ENCODE results near the gene SLC36A1. TPM values are rescaled to one million over a fixed set of nuclear protein-coding genes. Genes with fewer than 3 reads are reported as not detected.

SLC36A1 gene
- total RNA-seq, 1 experiment from 2014 or later, result 15.0 TPM

DNA sequence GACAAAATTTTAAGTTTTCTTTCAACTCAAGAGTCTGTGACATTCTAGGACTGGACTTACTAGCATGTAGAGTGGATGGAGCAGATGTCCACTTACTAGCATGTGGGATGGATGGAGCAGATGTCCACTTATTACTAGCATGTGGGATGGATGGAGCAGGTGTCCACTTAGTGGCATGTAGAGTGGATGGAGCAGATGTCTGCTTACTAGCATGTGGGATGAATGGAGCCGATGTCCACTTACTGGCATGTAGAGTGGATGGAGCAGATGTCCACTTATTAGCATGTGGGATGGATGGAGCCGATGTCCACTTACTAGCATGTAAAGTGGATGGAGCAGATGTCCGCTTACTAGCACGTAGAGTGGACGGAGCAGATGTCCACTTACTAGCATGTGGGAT is 2.4 kb downstream of the SLC36A1 start:
- Histone ChIP-seq H3K23ac (ENCODE audit: insufficient read length, low read depth, low read length) (no peak overlapping the region), H2AK5ac (ENCODE audit: insufficient read length, low read length) (no peak overlapping the region), H3K4ac (ENCODE audit: low read depth, low read length) (no peak overlapping the region), H4K20me1 (ENCODE audit: control insufficient read depth, insufficient read depth, insufficient read length) (no peaks in the 10 kb centered on the region), H3K23me2 (ENCODE audit: insufficient read length, low read depth, low read length, poor library complexity, severe bottlenecking) (peaks cover 8% of the 10 kb centered on the region), H4K91ac (ENCODE audit: insufficient read length, low read depth, low read length) (no peak overlapping the region), H3K18ac (ENCODE audit: insufficient read length, low read depth, low read length) (no peak overlapping the region), H3T11ph (ENCODE audit: low read length) (no peak overlapping the region), H3K9me3 (ENCODE audit: control insufficient read depth, low read depth, low read length) (no peaks in the 10 kb centered on the region), H3K79me2 (ENCODE audit: insufficient read depth, low read length) (no peaks in the 10 kb centered on the region), H3K4me2 (ENCODE audit: insufficient read depth, insufficient read length, low read length) (no peak overlapping the region), H2BK15ac (ENCODE audit: low read depth, low read length) (no peak overlapping the region), H3K14ac (ENCODE audit: insufficient read depth, low read length) (no peak overlapping the region), H3K79me1 (ENCODE audit: insufficient read depth, low read depth, low read length, poor library complexity, severe bottlenecking) (peaks cover 3% of the 10 kb centered on the region), H2BK120ac (ENCODE audit: low read depth, low read length, poor library complexity, severe bottlenecking) (no peak overlapping the region), H3K27ac (ENCODE audit: insufficient read length, low read depth, low read length) (no peak overlapping the region), H3K27me3 (ENCODE audit: insufficient read depth, low read length) (no peaks in the 10 kb centered on the region), H2BK20ac (ENCODE audit: low read depth, low read length, poor library complexity, severe bottlenecking) (no peak overlapping the region), H4K8ac (replicated peaks; ENCODE audit: insufficient read length, low read depth, low read length) (no peak overlapping the region), H3K56ac (ENCODE audit: insufficient read length, low read depth, low read length) (no peak overlapping the region), H3K9ac (ENCODE audit: extremely low read depth, insufficient read length, low read length) (no peak overlapping the region), H2BK12ac (ENCODE audit: insufficient read length, low read depth, low read length) (no peak overlapping the region), H2BK5ac (ENCODE audit: insufficient read length, low read length) (no peak overlapping the region), H3K4me1 (ENCODE audit: insufficient read depth, low read length) (no peaks in the 10 kb centered on the region; the same call in 1 of the 2 replicates), H4K5ac (ENCODE audit: insufficient read length, low read depth, low read length) (no peak overlapping the region), H2AFZ (ENCODE audit: low read length) (no peak overlapping the region)
- H3K36me3 Mint-ChIP-seq (ENCODE audit: insufficient read depth in 1 of 3, low read depth in 3 of 3), result no peaks in the 10 kb centered on the region
- WGBS (ENCODE audit: extremely low coverage, insufficient read length, low lambda C conversion rate), result no CpG with 5 or more reads among the region's 5 CpGs
- TF ChIP-seq, protein P1, sequence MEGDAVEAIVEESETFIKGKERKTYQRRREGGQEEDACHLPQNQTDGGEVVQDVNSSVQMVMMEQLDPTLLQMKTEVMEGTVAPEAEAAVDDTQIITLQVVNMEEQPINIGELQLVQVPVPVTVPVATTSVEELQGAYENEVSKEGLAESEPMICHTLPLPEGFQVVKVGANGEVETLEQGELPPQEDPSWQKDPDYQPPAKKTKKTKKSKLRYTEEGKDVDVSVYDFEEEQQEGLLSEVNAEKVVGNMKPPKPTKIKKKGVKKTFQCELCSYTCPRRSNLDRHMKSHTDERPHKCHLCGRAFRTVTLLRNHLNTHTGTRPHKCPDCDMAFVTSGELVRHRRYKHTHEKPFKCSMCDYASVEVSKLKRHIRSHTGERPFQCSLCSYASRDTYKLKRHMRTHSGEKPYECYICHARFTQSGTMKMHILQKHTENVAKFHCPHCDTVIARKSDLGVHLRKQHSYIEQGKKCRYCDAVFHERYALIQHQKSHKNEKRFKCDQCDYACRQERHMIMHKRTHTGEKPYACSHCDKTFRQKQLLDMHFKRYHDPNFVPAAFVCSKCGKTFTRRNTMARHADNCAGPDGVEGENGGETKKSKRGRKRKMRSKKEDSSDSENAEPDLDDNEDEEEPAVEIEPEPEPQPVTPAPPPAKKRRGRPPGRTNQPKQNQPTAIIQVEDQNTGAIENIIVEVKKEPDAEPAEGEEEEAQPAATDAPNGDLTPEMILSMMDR (conservative IDR thresholded peaks at IDR 0.05), result no peak
- H3K4me1 Mint-ChIP-seq, result peaks cover 29 to 33% of the 10 kb centered on the region in 2 experiments
- no peak overlapping the region for H3K4me3 Mint-ChIP-seq
- DNase-seq, result no peak
- H3K27me3 Mint-ChIP-seq (ENCODE audit: low read depth), result no peaks in the 10 kb centered on the region; the same call in 1 of the 2 replicates
- H3K9me3 Mint-ChIP-seq, result no peaks in the 10 kb centered on the region
- no peak overlapping the region for H3K27ac Mint-ChIP-seq

Measured in H9 (cell line).